RPMI7951 (cell line): ENCODE results near the gene CTCF. TPM values are rescaled to one million over a fixed set of nuclear protein-coding genes. Genes with fewer than 3 reads are reported as not detected.
A peak's percentile ranks its signal among the peaks of the same experiment; 100 is the strongest.

Experiments
- DNase-seq: peaks from one replicate; pipeline ENCODE4 v3.0.0-alpha.2; 2012; ENCODE audit warnings: low read depth
- total RNA-seq: library from RNA; depleted of rRNA; stranded (reverse); fragments of >200 nt; shearing (Covaris generic); gene quantifications from 2 replicates; pipeline ENCODE4 v1.2.3, GENCODE V29; 2014

CTCF gene
- total RNA-seq, 1 experiment from 2014 or later = 29.6 TPM

- DNase-seq = no peak
These were observed 13.8 kb upstream of the CTCF start for GRCh38 chr16:67548265-67549126.

GRCh38 chr16:67549240-67549639, 13.1 kb upstream of the CTCF start:
- DNase-seq = no peak

- DNase-seq = no peak
These were observed 12.4 kb upstream of the CTCF start for GRCh38 chr16:67549936-67550335.

- DNase-seq = no peak
These were observed 11.2 kb upstream of the CTCF start for GRCh38 chr16:67551091-67551490.

- DNase-seq = no peak
These were observed 10.4 kb upstream of the CTCF start for GRCh38 chr16:67551972-67552371.

- DNase-seq = no peak
These were observed 9.8 kb upstream of the CTCF start for GRCh38 chr16:67552476-67552875.

- DNase-seq = peak; percentile 59
These were observed 6.5 kb upstream of the CTCF start for GRCh38 chr16:67555795-67556212.

- DNase-seq = no peak
These were observed 3.5 kb upstream of the CTCF start for GRCh38 chr16:67558859-67559258.

GRCh38 chr16:67560827-67561342, 1.4 kb upstream of the CTCF start:
- DNase-seq = no peak

GRCh38 chr16:67561501-67561823, 864 bp upstream of the CTCF start:
- DNase-seq = no peak

GRCh38 chr16:67561824-67562525, 351 bp upstream of the CTCF start:
- DNase-seq = peak; percentile 98

GRCh38 chr16:67562918-67563707, 787 bp downstream of the CTCF start:
- DNase-seq = peak; percentile 67

- peak; percentile 36 for DNase-seq
These were observed 1.6 kb downstream of the CTCF start for GRCh38 chr16:67563708-67564468.

- no peak for DNase-seq
These were observed 3.3 kb downstream of the CTCF start for GRCh38 chr16:67565470-67566100.

- peak; percentile 38 for DNase-seq
These were observed 9.1 kb downstream of the CTCF start for GRCh38 chr16:67571464-67571863.

- DNase-seq = peak; percentile 46
These were observed 9.7 kb downstream of the CTCF start for GRCh38 chr16:67571981-67572431.

GRCh38 chr16:67579686-67580085, 17.4 kb downstream of the CTCF start:
- DNase-seq = no peak

GRCh38 chr16:67580202-67580601, 17.9 kb downstream of the CTCF start:
- DNase-seq = no peak

GRCh38 chr16:67593288-67593687, 31.0 kb downstream of the CTCF start:
- DNase-seq = no peak

GRCh38 chr16:67593701-67594100, 31.4 kb downstream of the CTCF start:
- DNase-seq = no peak
